PC-9 (cell line): ENCODE results near the gene STK32A.

Experiments
- EZH2 ChIP-seq: fragments of 200-600 bp; sonication (generic); IDR thresholded peaks from 2 replicates; pipeline ENCODE4 v1.8.0; 2017; ENCODE audit warnings: antibody characterized with exemption, low read depth
- TF ChIP-seq, protein P1 (sequence below): fragments of 200-600 bp; sonication (generic); conservative IDR thresholded peaks from 2 replicates; pipeline ENCODE4 v1.6.1; 2017; ENCODE audit warnings: mixed run types, antibody characterized with exemption, mild to moderate bottlenecking, moderate library complexity

DNA sequence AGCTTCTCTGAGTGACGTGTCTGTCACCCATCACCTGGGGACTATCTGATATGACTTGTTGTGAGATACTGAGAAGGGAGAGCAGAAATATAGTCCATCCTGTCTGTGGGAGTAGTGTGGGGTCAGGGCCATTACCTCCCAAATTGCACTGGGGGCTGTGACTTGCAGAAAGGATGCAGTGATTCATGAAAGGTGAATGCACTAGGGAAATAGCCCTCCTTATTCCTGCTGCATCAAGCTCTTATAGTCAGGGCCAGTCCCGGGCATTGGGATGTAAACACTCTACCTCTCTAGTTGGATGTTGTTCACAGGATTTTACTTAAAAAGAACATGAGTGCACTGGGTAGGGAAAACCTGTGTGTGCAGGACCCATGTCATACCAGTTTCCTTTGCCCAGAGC is 124.8 kb downstream of the STK32A start:
- TF ChIP-seq EZH2 = no peak
- TF ChIP-seq, protein P1, sequence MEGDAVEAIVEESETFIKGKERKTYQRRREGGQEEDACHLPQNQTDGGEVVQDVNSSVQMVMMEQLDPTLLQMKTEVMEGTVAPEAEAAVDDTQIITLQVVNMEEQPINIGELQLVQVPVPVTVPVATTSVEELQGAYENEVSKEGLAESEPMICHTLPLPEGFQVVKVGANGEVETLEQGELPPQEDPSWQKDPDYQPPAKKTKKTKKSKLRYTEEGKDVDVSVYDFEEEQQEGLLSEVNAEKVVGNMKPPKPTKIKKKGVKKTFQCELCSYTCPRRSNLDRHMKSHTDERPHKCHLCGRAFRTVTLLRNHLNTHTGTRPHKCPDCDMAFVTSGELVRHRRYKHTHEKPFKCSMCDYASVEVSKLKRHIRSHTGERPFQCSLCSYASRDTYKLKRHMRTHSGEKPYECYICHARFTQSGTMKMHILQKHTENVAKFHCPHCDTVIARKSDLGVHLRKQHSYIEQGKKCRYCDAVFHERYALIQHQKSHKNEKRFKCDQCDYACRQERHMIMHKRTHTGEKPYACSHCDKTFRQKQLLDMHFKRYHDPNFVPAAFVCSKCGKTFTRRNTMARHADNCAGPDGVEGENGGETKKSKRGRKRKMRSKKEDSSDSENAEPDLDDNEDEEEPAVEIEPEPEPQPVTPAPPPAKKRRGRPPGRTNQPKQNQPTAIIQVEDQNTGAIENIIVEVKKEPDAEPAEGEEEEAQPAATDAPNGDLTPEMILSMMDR = no peak
